Osteocyte (in vitro differentiated cells): ENCODE measurements around the gene CEP192. TPM values are rescaled to one million over a fixed set of nuclear protein-coding genes. Genes with fewer than 3 reads are reported as not detected.

Source experiments
- DNase-seq: peaks from one replicate; pipeline ENCODE4 v3.0.0; 2021; ENCODE audit warnings: mixed read lengths; ENCODE audit not compliant: unreplicated experiment; ENCODE audit errors: extremely low spot score
- H3K27ac Mint-ChIP-seq: one replicate; pipeline ENCODE4 v1.8.0; 2021; ENCODE audit warnings: mild to moderate bottlenecking, mixed read lengths; ENCODE audit not compliant: unreplicated experiment
- H3K27me3 Mint-ChIP-seq: one replicate; pipeline ENCODE4 v1.8.0; 2021; ENCODE audit warnings: mixed read lengths; ENCODE audit not compliant: unreplicated experiment
- H3K36me3 Mint-ChIP-seq: one replicate; pipeline ENCODE4 v1.8.0; 2021; ENCODE audit warnings: mixed read lengths; ENCODE audit not compliant: unreplicated experiment
- H3K4me1 Mint-ChIP-seq: one replicate; pipeline ENCODE4 v1.8.0; 2021; ENCODE audit warnings: mixed read lengths; ENCODE audit not compliant: unreplicated experiment
- H3K4me3 Mint-ChIP-seq: one replicate; pipeline ENCODE4 v1.8.0; 2021; ENCODE audit warnings: mild to moderate bottlenecking, moderate library complexity, mixed read lengths; ENCODE audit not compliant: unreplicated experiment
- H3K9me3 Mint-ChIP-seq: one replicate; pipeline ENCODE4 v1.8.0; 2021; ENCODE audit warnings: mixed read lengths; ENCODE audit not compliant: unreplicated experiment
- total RNA-seq: library from RNA; stranded (reverse); gene quantifications from 2 replicates; pipeline ENCODE4 v1.2.1, GENCODE V29; 2021
- TF ChIP-seq, protein P1 (sequence below): fragments of 200-600 bp; sonication (generic); IDR thresholded peaks from 2 replicates; pipeline ENCODE4 v1.5.0; 2021; ENCODE audit warnings: antibody characterized with exemption, mild to moderate bottlenecking, moderate library complexity

CEP192 gene
- total RNA-seq, 1 donor from 2014 or later, result 20.4 TPM

DNA sequence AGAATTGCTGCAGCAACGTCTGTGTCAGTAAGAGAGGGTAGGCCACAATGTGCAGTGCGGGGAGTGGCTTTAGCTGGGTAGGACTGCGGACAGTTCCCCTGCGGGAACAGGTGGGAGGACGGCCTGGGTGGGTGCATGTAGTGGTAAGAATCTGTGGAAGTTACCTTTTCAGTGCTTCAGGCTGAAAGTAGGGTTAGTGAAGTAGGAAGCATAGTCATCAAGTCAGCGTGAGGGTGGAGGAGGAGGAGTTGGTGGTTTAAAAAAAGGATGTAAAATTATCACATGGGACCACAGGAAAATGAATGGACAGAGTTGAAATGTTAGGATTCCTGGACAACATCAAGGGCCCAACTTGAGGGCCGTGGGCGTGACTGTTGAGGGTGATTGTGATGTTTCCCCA, 13.2 kb downstream of the CEP192 start:
- Mint-ChIP-seq H3K36me3 (peaks cover 13% of the 10 kb centered on the region), H3K4me1 (no peaks in the 10 kb centered on the region), H3K27ac (no peak overlapping the region), H3K27me3 (no peaks in the 10 kb centered on the region), H3K9me3 (no peaks in the 10 kb centered on the region), H3K4me3 (no peak overlapping the region)
- DNase-seq, result no peak
- TF ChIP-seq, protein P1, sequence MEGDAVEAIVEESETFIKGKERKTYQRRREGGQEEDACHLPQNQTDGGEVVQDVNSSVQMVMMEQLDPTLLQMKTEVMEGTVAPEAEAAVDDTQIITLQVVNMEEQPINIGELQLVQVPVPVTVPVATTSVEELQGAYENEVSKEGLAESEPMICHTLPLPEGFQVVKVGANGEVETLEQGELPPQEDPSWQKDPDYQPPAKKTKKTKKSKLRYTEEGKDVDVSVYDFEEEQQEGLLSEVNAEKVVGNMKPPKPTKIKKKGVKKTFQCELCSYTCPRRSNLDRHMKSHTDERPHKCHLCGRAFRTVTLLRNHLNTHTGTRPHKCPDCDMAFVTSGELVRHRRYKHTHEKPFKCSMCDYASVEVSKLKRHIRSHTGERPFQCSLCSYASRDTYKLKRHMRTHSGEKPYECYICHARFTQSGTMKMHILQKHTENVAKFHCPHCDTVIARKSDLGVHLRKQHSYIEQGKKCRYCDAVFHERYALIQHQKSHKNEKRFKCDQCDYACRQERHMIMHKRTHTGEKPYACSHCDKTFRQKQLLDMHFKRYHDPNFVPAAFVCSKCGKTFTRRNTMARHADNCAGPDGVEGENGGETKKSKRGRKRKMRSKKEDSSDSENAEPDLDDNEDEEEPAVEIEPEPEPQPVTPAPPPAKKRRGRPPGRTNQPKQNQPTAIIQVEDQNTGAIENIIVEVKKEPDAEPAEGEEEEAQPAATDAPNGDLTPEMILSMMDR, result no peak

DNA sequence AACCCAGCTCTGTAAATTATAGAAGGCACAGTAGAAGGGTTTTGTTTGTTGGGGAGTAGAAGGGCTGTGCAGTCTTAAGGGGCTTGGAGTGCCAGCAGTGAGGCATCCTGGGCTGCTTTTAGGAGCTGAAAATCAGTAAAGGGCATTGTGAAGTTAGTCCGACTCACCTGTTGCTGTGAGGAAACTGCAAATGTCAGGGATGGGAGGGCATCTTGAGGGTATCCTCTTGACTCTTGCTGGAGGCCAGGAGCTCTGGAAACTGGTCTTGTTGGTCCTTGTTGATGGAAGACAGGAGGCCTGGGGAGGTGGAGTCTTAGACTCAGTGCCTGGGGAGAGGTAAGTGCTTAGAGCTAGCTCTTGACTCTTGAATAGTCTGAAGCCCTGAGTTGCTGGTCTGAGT, 14.1 kb downstream of the CEP192 start:
- H3K27me3 Mint-ChIP-seq, result no peaks in the 10 kb centered on the region
- H3K36me3 Mint-ChIP-seq, result peaks cover 16% of the 10 kb centered on the region
- no peak overlapping the region for H3K27ac Mint-ChIP-seq
- DNase-seq, result no peak
- H3K4me1 Mint-ChIP-seq, result no peaks in the 10 kb centered on the region
- H3K9me3 Mint-ChIP-seq, result no peaks in the 10 kb centered on the region
- TF ChIP-seq, protein P1, result no peak
- no peak overlapping the region for H3K4me3 Mint-ChIP-seq

DNA sequence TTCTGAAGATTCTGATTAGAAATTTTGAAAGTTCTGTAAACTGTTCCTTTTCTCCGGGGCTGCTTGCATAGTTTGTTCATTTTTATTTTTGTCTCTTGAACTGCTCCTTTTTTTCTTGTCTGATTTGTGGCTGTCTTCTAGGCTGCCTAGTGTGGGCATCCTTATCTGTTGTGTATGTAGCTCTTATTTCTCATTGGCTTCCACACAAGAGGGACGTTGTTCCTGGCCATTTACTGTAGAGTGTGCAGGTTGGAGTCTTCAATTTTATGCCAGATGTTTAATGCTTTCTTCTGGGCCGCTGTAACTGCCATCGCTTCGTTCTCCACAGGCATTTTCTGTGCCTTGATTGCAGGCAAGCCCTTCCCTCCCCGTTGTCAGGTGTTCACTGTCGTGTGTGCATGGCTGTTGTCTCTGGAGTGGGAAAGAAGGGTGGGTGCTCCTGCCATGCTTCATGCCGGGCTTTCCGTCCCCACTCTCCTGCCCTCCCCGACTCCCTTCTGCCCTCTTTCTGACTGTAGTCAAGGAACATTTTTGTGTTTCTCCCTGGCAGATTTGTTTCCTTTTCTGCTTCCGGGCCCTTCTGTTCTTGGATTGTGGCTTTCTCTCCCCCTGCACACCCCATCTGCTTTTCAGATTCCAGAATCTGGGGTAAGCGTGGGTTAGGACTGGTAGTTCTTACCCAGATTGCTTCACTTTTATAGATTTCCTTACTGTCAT, 15.5 kb downstream of the CEP192 start:
- H3K9me3 Mint-ChIP-seq, result no peaks in the 10 kb centered on the region
- H3K4me3 Mint-ChIP-seq, result no peak overlapping the region
- TF ChIP-seq, protein P1, result no peak
- H3K27ac Mint-ChIP-seq, result no peak overlapping the region
- no peaks in the 10 kb centered on the region for H3K4me1 Mint-ChIP-seq
- H3K27me3 Mint-ChIP-seq, result no peaks in the 10 kb centered on the region
- H3K36me3 Mint-ChIP-seq, result peaks cover 16% of the 10 kb centered on the region
- no peak for DNase-seq

DNA sequence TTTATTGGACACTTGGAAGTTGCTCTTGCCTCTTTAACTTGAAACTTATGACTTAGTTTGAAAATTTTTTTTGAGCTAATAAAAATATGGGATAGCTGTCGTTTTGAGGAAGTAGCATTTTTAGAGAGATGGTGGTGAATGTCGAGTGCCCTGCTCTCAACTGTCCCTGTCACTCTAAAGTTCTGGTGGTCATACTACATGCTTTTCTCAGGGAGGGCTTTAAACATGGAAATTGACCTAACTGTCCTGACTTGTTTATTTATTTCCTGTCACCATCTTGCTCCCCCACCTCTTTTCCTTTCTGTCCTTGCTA, 16.0 kb downstream of the CEP192 start:
- H3K4me3 Mint-ChIP-seq, result no peak overlapping the region
- TF ChIP-seq, protein P1, result no peak
- no peaks in the 10 kb centered on the region for H3K4me1 Mint-ChIP-seq
- H3K9me3 Mint-ChIP-seq, result no peaks in the 10 kb centered on the region
- DNase-seq, result no peak
- peaks cover 16% of the 10 kb centered on the region for H3K36me3 Mint-ChIP-seq
- H3K27me3 Mint-ChIP-seq, result no peaks in the 10 kb centered on the region
- H3K27ac Mint-ChIP-seq, result no peak overlapping the region

DNA sequence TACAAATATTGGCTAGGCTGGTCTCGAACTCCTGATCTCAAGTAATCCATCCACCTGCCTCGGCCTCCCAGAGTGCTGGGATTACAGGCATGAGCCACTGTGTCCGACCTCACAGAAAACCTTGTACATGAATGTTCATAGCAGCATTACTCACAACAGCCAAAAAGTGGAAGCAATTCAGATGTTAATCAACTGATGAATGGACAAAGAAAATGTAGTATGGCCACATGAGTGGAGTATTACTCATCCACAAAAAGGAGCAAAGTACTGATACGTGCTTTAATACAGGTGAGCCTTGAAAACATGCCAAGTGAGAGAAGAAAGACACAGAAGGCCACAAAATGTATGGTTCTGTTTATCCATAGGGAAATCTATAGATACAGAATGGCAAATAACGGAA, 20.6 kb downstream of the CEP192 start:
- H3K4me3 Mint-ChIP-seq, result no peak overlapping the region
- TF ChIP-seq, protein P1, result no peak
- no peaks in the 10 kb centered on the region for H3K4me1 Mint-ChIP-seq
- H3K27me3 Mint-ChIP-seq, result no peaks in the 10 kb centered on the region
- peaks cover 30% of the 10 kb centered on the region for H3K36me3 Mint-ChIP-seq
- no peaks in the 10 kb centered on the region for H3K9me3 Mint-ChIP-seq
- H3K27ac Mint-ChIP-seq, result no peak overlapping the region
- DNase-seq, result no peak
